HepG2 (cell line): ENCODE measurements around the gene NOL11. TPM values are rescaled to one million over a fixed set of nuclear protein-coding genes. Genes with fewer than 3 reads are reported as not detected.

Source experiments
- ARNT2 ChIP-seq: sonication (generic); formaldehyde crosslinking; IDR thresholded peaks from 2 replicates; pipeline ENCODE4 v1.8.0; 2022; ENCODE audit warnings: mild to moderate bottlenecking, low read depth, missing genetic modification reagents, moderate library complexity
- BRCA1 ChIP-seq: sonication (generic); formaldehyde crosslinking; IDR thresholded peaks from 2 replicates; pipeline ENCODE4 v1.4.0; 2020; ENCODE audit warnings: missing genetic modification reagents
- CHD4 ChIP-seq: fragments of 200-600 bp; sonication (generic); IDR thresholded peaks from 2 replicates; pipeline ENCODE4 v1.7.0; 2017; ENCODE audit warnings: mild to moderate bottlenecking, low read length, borderline replicate concordance
- ETV5 ChIP-seq: IDR thresholded peaks from 2 replicates; pipeline ENCODE4 v1.6.1; 2018; ENCODE audit warnings: missing biosample characterization, missing genetic modification reagents, inconsistent platforms, borderline replicate concordance
- HIC2 ChIP-seq: sonication (generic); formaldehyde crosslinking; IDR thresholded peaks from 2 replicates; pipeline ENCODE4 v1.9.0; 2022; ENCODE audit warnings: low read depth, missing genetic modification reagents
- IKZF4 ChIP-seq: sonication (generic); formaldehyde crosslinking; IDR thresholded peaks from 2 replicates; pipeline ENCODE4 v1.5.1; 2020; ENCODE audit warnings: borderline replicate concordance, mild to moderate bottlenecking, low read depth, missing genetic modification reagents; ENCODE audit errors: not compliant biosample characterization
- KLF12 ChIP-seq: sonication (generic); formaldehyde crosslinking; IDR thresholded peaks from 2 replicates; pipeline ENCODE4 v1.4.0; 2020; ENCODE audit warnings: missing genetic modification reagents, borderline replicate concordance
- NPAS2 ChIP-seq: sonication (generic); formaldehyde crosslinking; IDR thresholded peaks from 2 replicates; pipeline ENCODE4 v1.8.0; 2022; ENCODE audit warnings: mild to moderate bottlenecking, missing genetic modification reagents, borderline replicate concordance
- NR2C2 ChIP-seq: sonication (generic); formaldehyde crosslinking; IDR thresholded peaks from 2 replicates; pipeline ENCODE4 v1.4.0; 2020; ENCODE audit warnings: missing genetic modification reagents, mild to moderate bottlenecking, moderate library complexity, borderline replicate concordance
- SETDB1 ChIP-seq: sonication (generic); formaldehyde crosslinking; IDR thresholded peaks from 2 replicates; pipeline ENCODE4 v1.5.1; 2020; ENCODE audit warnings: missing genetic modification reagents, mild to moderate bottlenecking, borderline replicate concordance
- SKI ChIP-seq: fragments of 450-650 bp; IDR thresholded peaks from one replicate; pipeline ENCODE4 v1.6.1; 2018; ENCODE audit warnings: mild to moderate bottlenecking; ENCODE audit not compliant: partially characterized antibody
- SRSF4 ChIP-seq: fragments of 200-400 bp; formaldehyde crosslinking; IDR thresholded peaks from one replicate; pipeline ENCODE4 v1.6.1; 2018; ENCODE audit warnings: mild to moderate bottlenecking, low read depth, low read length, moderate library complexity; ENCODE audit not compliant: poor library complexity, severe bottlenecking
- SUZ12 ChIP-seq: fragments of 150-350 bp; IDR thresholded peaks from 2 replicates; pipeline ENCODE4 v1.6.1; 2014; ENCODE audit warnings: low read depth, low read length
- TRIM24 ChIP-seq: sonication (generic); formaldehyde crosslinking; IDR thresholded peaks from 2 replicates; pipeline ENCODE4 v1.8.0; 2022; ENCODE audit warnings: mild to moderate bottlenecking, missing genetic modification reagents
- ZC3H4 ChIP-seq: sonication (generic); formaldehyde crosslinking; IDR thresholded peaks from 2 replicates; pipeline ENCODE4 v1.4.0; 2020; ENCODE audit warnings: missing genetic modification reagents, borderline replicate concordance
- ZNF136 ChIP-seq: sonication (generic); formaldehyde crosslinking; IDR thresholded peaks from 2 replicates; pipeline ENCODE4 v1.8.1; 2022; ENCODE audit warnings: low read depth, mild to moderate bottlenecking, moderate library complexity, missing genetic modification reagents
- ZNF567 ChIP-seq: sonication (generic); formaldehyde crosslinking; IDR thresholded peaks from 2 replicates; pipeline ENCODE4 v1.8.1; 2023; ENCODE audit warnings: mild to moderate bottlenecking, missing genetic modification reagents, borderline replicate concordance
- ZNF674 ChIP-seq: sonication (generic); formaldehyde crosslinking; IDR thresholded peaks from 2 replicates; pipeline ENCODE4 v1.5.0; 2020; ENCODE audit warnings: low read depth, mild to moderate bottlenecking, missing genetic modification reagents
- ZNF709 ChIP-seq: sonication (generic); formaldehyde crosslinking; IDR thresholded peaks from 2 replicates; pipeline ENCODE4 v1.5.0; 2020; ENCODE audit warnings: mild to moderate bottlenecking, missing genetic modification reagents
- ZNF788 ChIP-seq: sonication (generic); formaldehyde crosslinking; IDR thresholded peaks from 2 replicates; pipeline ENCODE4 v1.5.0; 2020; ENCODE audit warnings: mild to moderate bottlenecking, missing genetic modification reagents, borderline replicate concordance
- ZNF792 ChIP-seq: IDR thresholded peaks from 2 replicates; pipeline ENCODE4 v1.6.1; 2016
- polyA plus RNA-seq, 8 experiments: library from polyadenylated mRNA; depleted of rRNA in 3 of 8; stranded (reverse) in 7 of 8; unstranded in 1 of 8; fragments of >200 nt; fragmentation: Illumina TruSeq in 4 of 8; extraction: Trizol in 4 of 8; gene quantifications; 2 replicates each; pipeline versions ENCODE4 v1.2.1 to v1.2.3, GENCODE V29; 2011 to 2016; ENCODE audit warnings: low read depth in 4 of 8, missing spikeins in 1 of 8, mixed read lengths in 1 of 8; ENCODE audit not compliant: insufficient read depth in 1 of 8
- total RNA-seq, 5 experiments: library from RNA; depleted of rRNA; stranded (reverse); fragments of >200 nt; fragmentation: Illumina TruSeq; extraction: Trizol; gene quantifications; 2 replicates each; pipeline ENCODE4 v1.2.3, GENCODE V29; 2016; ENCODE audit warnings: low read depth in 1 of 5
- TF ChIP-seq, protein P1 (sequence below): sonication (generic); formaldehyde crosslinking; IDR thresholded peaks from 2 replicates; pipeline ENCODE4 v1.5.0; 2020; ENCODE audit warnings: missing genetic modification reagents
- TF ChIP-seq, protein P2 (sequence below): sonication (generic); formaldehyde crosslinking; IDR thresholded peaks from 2 replicates; pipeline ENCODE4 v1.8.1; 2023; ENCODE audit warnings: mild to moderate bottlenecking, moderate library complexity, missing genetic modification reagents
- TF ChIP-seq, protein P3 (sequence below): sonication (generic); formaldehyde crosslinking; IDR thresholded peaks from 2 replicates; pipeline ENCODE4 v1.8.1; 2023; ENCODE audit warnings: mild to moderate bottlenecking, missing genetic modification reagents, borderline replicate concordance
- TF ChIP-seq, protein P4 (sequence below): sonication (generic); formaldehyde crosslinking; IDR thresholded peaks from 2 replicates; pipeline ENCODE4 v1.4.0; 2020; ENCODE audit warnings: missing genetic modification reagents

Gene NOL11
- total and polyA plus RNA-seq, 2 of the 13 experiments (the other 11 are each of a cell fraction or from before 2014, with no cell fraction given), result 45.8 to 124 TPM

DNA sequence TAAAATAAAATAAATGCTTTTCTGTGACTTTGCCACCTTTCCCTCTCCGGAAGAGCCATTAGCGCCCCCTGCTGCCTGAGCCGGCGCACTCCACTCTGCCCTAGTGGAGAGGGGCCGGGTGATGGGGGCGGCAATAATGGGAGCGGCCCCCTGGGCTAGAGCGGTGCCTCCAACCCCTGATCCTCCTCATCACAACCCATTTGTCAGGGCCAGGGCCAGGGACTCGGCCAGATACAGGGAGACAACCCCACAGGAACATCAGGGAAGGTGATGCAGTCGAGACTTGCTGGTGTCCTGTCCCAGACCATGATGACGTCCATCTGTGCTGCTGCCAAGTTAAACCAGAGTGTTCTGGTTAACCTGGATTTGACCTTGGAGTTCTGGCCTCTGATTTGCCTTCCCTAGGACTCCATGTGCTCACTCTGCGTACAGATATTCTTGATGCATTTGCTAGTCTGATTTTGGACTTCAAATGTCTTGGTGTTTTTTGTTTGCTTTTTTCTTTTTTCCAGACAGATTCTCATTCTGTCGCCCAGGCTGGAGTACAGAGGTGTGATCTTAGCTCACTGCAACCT lies 61.4 kb downstream of the NOL11 start (continued):
- TF ChIP-seq ZNF136 (0 out of 2 replicates have a peak, but pooled peaks have one; percentile 53), TRIM24 (CRISPR knock-in tag) (no peak), ETV5 (CRISPR knock-in tag) (peak; percentile 77), ZNF567 (CRISPR knock-in tag) (0 out of 2 replicates have a peak, but pooled peaks have one; percentile 46), ZC3H4 (CRISPR knock-in tag) (no peak), SUZ12 (no peak), NR2C2 (CRISPR knock-in tag) (peak; percentile 42), SKI (peak; percentile 15), BRCA1 (CRISPR knock-in tag) (no peak), CHD4 (no peak), ARNT2 (CRISPR knock-in tag) (no peak), KLF12 (CRISPR knock-in tag) (no peak), SETDB1 (no peak), ZNF709 (CRISPR knock-in tag) (no peak), NPAS2 (CRISPR knock-in tag) (no peak), ZNF674 (CRISPR knock-in tag) (no peak), ZNF792 (CRISPR knock-in tag) (no peak), IKZF4 (CRISPR knock-in tag) (no peak), ZNF788 (CRISPR knock-in tag) (no peak), SRSF4 (no peak), HIC2 (CRISPR knock-in tag) (no peak)
- TF ChIP-seq, protein P1, sequence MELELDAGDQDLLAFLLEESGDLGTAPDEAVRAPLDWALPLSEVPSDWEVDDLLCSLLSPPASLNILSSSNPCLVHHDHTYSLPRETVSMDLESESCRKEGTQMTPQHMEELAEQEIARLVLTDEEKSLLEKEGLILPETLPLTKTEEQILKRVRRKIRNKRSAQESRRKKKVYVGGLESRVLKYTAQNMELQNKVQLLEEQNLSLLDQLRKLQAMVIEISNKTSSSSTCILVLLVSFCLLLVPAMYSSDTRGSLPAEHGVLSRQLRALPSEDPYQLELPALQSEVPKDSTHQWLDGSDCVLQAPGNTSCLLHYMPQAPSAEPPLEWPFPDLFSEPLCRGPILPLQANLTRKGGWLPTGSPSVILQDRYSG (CRISPR knock-in tag), result no peak
- TF ChIP-seq, protein P2, sequence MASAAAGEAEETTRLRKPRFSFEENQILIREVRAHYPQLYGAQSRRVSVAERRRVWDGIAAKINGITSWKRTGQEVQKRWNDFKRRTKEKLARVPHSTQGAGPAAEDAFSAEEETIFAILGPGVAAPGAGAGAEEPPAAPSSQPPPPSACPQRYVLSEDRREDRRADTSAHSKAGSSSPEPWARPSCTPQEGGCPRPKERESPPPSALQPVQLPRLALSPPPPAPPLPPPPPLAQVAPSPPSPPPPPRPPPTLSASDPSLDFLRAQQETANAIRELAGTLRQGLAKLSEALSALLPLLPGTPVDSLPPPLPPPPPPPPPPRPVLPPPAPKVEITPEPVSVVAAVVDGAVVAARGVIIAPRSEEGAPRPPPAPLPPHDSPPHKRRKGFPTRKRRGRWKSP, result no peak
- TF ChIP-seq, protein P3, sequence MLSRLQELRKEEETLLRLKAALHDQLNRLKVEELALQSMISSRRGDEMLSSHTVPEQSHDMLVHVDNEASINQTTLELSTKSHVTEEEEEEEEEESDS, result no peak
- TF ChIP-seq, protein P4, sequence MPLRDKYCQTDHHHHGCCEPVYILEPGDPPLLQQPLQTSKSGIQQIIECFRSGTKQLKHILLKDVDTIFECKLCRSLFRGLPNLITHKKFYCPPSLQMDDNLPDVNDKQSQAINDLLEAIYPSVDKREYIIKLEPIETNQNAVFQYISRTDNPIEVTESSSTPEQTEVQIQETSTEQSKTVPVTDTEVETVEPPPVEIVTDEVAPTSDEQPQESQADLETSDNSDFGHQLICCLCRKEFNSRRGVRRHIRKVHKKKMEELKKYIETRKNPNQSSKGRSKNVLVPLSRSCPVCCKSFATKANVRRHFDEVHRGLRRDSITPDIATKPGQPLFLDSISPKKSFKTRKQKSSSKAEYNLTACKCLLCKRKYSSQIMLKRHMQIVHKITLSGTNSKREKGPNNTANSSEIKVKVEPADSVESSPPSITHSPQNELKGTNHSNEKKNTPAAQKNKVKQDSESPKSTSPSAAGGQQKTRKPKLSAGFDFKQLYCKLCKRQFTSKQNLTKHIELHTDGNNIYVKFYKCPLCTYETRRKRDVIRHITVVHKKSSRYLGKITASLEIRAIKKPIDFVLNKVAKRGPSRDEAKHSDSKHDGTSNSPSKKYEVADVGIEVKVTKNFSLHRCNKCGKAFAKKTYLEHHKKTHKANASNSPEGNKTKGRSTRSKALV (CRISPR knock-in tag), result no peak
